Endothelial cell of umbilical vein (primary cell): Measurements from ENCODE around the gene TPSG1. TPM values are rescaled to one million over a fixed set of nuclear protein-coding genes. Genes with fewer than 3 reads are reported as not detected.
"Not testable (repeated sequence)": the region's sequence is repeated elsewhere in the genome, so short reads cannot be mapped to it uniquely, and the experiment has no call there.

Source experiments
- BruUV-seq: library from RNA; stranded (reverse); fragments of 400-500 nt; replicated peaks from 2 replicates; lab custom pipeline; 2021; lab: Mats Ljungman, UMichigan
- CTCF ChIA-PET: fragments of 300-600, 350-600 bp; sonication (Branson Sonifier 250); formaldehyde crosslinking; loops from one replicate; lab custom pipeline; 2021; ENCODE audit warnings: antibody characterized with exemption, inconsistent platforms; lab: Charles Lee
- POLR2A ChIA-PET: fragments of 300-600, 350-600 bp; sonication (Branson Sonifier 250); formaldehyde crosslinking; loops from one replicate; lab custom pipeline; 2021; ENCODE audit warnings: antibody characterized with exemption, inconsistent platforms; lab: Charles Lee
- DNase-seq: peaks from one replicate; pipeline ENCODE4 v3.0.0-alpha.2; 2011; ENCODE audit warnings: low read depth, low spot score
- FAIRE-seq: peaks from 2 replicates; lab custom pipeline; 2011; peaks lifted over from hg19 to GRCh38; lab: Jason Lieb, UNC
- H2AFZ ChIP-seq: 2 replicates; pipeline ENCODE4 v1.6.0; 2012; ENCODE audit warnings: low read depth, low read length, control low read depth, inconsistent platforms
- H3K27ac ChIP-seq: 2 replicates; pipeline ENCODE4 v1.5.1; 2011; ENCODE audit warnings: low read depth, mild to moderate bottlenecking, control low read depth, low read length, moderate library complexity; ENCODE audit not compliant: insufficient read depth
- H3K27me3 ChIP-seq, 2 experiments: 2 replicates each; pipeline versions ENCODE4 v1.6.0 to v1.6.1; 2011; ENCODE audit warnings: low read length in 2 of 2, mixed read lengths in 1 of 2; ENCODE audit not compliant: control insufficient read depth in 2 of 2, insufficient read depth in 2 of 2
- H3K36me3 ChIP-seq, 2 experiments: 2 replicates in 1 of 2; 3 replicates in 1 of 2; pipeline ENCODE4 v1.5.1; 2011; ENCODE audit warnings: low read length in 2 of 2, mild to moderate bottlenecking in 1 of 2, moderate library complexity in 1 of 2; ENCODE audit not compliant: control insufficient read depth in 2 of 2, insufficient read depth in 2 of 2; ENCODE audit errors: extremely low read depth in 1 of 2
- H3K4me1 ChIP-seq: 3 replicates; pipeline ENCODE4 v1.5.1; 2011; ENCODE audit warnings: mild to moderate bottlenecking, low read length; ENCODE audit not compliant: control insufficient read depth, insufficient read depth; ENCODE audit errors: extremely low read depth
- H3K4me2 ChIP-seq: 2 replicates; pipeline ENCODE4 v1.6.1; 2011; ENCODE audit warnings: low read length, control low read depth, mixed read lengths; ENCODE audit not compliant: insufficient read depth
- H3K4me3 ChIP-seq, 3 experiments: fragments of 200-600 bp in 1 of 3; sonication (generic), shearing (Covaris generic) in 1 of 3; replicated peaks in 1 of 3; 2 replicates each; pipeline ENCODE4 v1.5.1; 2011 to 2016; ENCODE audit warnings: control low read depth in 3 of 3, low read length in 3 of 3, mild to moderate bottlenecking in 2 of 3, inconsistent platforms in 1 of 3, low read depth in 1 of 3, moderate library complexity in 1 of 3; ENCODE audit not compliant: insufficient read depth in 1 of 3
- H3K79me2 ChIP-seq: 2 replicates; pipeline ENCODE4 v1.6.0; 2012; ENCODE audit warnings: low read length, inconsistent platforms; ENCODE audit not compliant: control insufficient read depth, insufficient read depth
- H3K9ac ChIP-seq: replicated peaks from 2 replicates; pipeline ENCODE3; 2011; ENCODE audit warnings: low read length, control low read depth; ENCODE audit not compliant: insufficient read depth; ENCODE audit errors: extremely low read depth
- H3K9me1 ChIP-seq: replicated peaks from 3 replicates; pipeline ENCODE4 v1.6.0; 2011; ENCODE audit warnings: mild to moderate bottlenecking, low read length; ENCODE audit not compliant: control insufficient read depth, insufficient read depth; ENCODE audit errors: extremely low read depth
- H3K9me3 ChIP-seq: replicated peaks from 2 replicates; pipeline ENCODE4 v1.5.1; 2012; ENCODE audit warnings: low read length, inconsistent platforms; ENCODE audit not compliant: control insufficient read depth, insufficient read depth
- H4K20me1 ChIP-seq: replicated peaks from 2 replicates; pipeline ENCODE3; 2011; ENCODE audit warnings: mild to moderate bottlenecking, low read length; ENCODE audit not compliant: control insufficient read depth, insufficient read depth; ENCODE audit errors: extremely low read depth
- CTCF ChIP-seq, 2 donors: IDR thresholded peaks; 1 replicate in 1 of 2; 2 replicates in 1 of 2; pipeline ENCODE4 v1.5.1; 2011; ENCODE audit warnings: low read length in 2 of 2, mild to moderate bottlenecking in 2 of 2, moderate library complexity in 2 of 2, control low read depth in 1 of 2, inconsistent platforms in 1 of 2, low read depth in 1 of 2; ENCODE audit not compliant: insufficient read depth in 1 of 2; ENCODE audit errors: extremely low read depth in 1 of 2
- EZH2 ChIP-seq: IDR thresholded peaks from 2 replicates; pipeline ENCODE4 v1.6.1; 2012; ENCODE audit warnings: borderline replicate concordance, low read depth, mild to moderate bottlenecking, moderate library complexity, low read length, inconsistent platforms; ENCODE audit not compliant: severe bottlenecking
- FOS ChIP-seq: IDR thresholded peaks from 2 replicates; pipeline ENCODE4 v1.6.1; 2011; ENCODE audit warnings: mild to moderate bottlenecking, low read length, moderate library complexity, borderline replicate concordance; ENCODE audit not compliant: insufficient read depth
- GATA2 ChIP-seq: IDR thresholded peaks from 2 replicates; pipeline ENCODE4 v1.7.0; 2011; ENCODE audit warnings: low read depth, mild to moderate bottlenecking, moderate library complexity, mixed read lengths, low read length; ENCODE audit not compliant: insufficient read length, insufficient read depth
- JUN ChIP-seq: IDR thresholded peaks from 2 replicates; pipeline ENCODE4 v1.6.1; 2011; ENCODE audit warnings: borderline replicate concordance, low read depth; ENCODE audit not compliant: insufficient read length, insufficient read depth
- MAX ChIP-seq: IDR thresholded peaks from 2 replicates; pipeline ENCODE4 v1.6.1; 2011; ENCODE audit not compliant: insufficient read depth, insufficient read length
- MYC ChIP-seq: IDR thresholded peaks from one replicate; pipeline ENCODE4 v1.6.1; 2011; ENCODE audit warnings: mild to moderate bottlenecking, low read depth, low read length
- POLR2A ChIP-seq: IDR thresholded peaks from 2 replicates; pipeline ENCODE4 v1.6.1; 2012; ENCODE audit warnings: low read depth, mild to moderate bottlenecking, control low read depth, low read length
- POLR2AphosphoS5 ChIP-seq: IDR thresholded peaks from 2 replicates; pipeline ENCODE4 v1.6.1; 2012; ENCODE audit warnings: low read depth, mild to moderate bottlenecking, control low read depth, low read length, moderate library complexity; ENCODE audit not compliant: insufficient read depth
- dilution Hi-C: fragments of 300-500 bp; cut with MboI; formaldehyde crosslinking; loops from one replicate; pipeline ENCODE4 v1.15.0; 2019; ENCODE audit warnings: low sequenced_read_pairs; ENCODE audit not compliant: extremely low pct_ligation_motif_present
- intact Hi-C: fragments of 100-400 bp; cut with micrococcal nuclease; formaldehyde crosslinking; loops from one replicate; pipeline ENCODE4 v1.10.0; 2022
- polyA plus RNA-seq, 4 experiments: library from polyadenylated mRNA; depleted of rRNA in 3 of 4; stranded (reverse) in 3 of 4; unstranded in 1 of 4; fragments of >200 nt; gene quantifications; 2 replicates each; pipeline versions ENCODE4 v1.2.1 to v1.2.3, GENCODE V29; 2011 to 2012; ENCODE audit warnings: missing spikeins in 1 of 4
- total RNA-seq: library from RNA; stranded (reverse); gene quantifications from 2 replicates; pipeline ENCODE4 v1.2.3, GENCODE V29; 2021

The TPSG1 gene
- total and polyA plus RNA-seq, 2 donors (not counting 3 experiments of a cell fraction or from before 2014, with no cell fraction given) = not detected

DNA sequence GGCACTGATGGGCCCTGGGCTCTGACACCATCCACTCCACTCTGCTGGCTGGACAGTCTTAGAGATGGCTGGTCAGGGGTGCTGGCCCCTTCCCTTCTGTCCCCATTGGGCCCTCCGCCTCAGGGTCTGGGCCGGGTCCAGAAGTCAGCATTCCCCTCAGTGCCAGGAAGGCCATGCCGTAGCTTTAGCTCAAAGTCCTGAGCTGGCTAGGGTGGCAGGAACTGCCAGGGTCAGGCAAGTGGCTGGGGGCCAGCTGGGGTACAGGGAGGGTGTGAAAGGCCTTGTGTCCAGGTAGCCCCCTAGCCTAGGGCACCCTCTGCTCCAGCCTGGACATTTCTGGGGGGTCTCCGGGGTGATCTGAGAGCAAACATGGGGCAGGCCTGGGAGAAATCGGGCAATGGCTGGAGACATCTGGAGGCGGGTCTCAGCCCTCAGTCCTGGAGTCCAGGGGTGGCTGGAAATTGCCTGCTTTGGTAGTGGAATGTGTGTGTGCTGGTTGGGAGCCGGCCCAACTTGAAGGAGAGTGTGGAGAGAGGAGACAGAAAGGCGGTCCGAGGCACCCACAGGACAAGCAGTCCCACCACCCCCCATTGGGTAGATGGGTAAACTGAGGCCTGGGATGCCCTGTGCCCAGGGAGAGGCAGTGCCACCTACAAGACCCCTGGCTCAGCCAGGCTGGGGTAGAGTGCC is 32.5 kb downstream of the TPSG1 start:
- CTCF ChIA-PET = no interaction called here
- intact Hi-C loops = no loop called here
- Histone ChIP-seq H3K4me3 (no peak overlapping the region), H3K9me3 (no peaks in the 10 kb centered on the region), H4K20me1 (no peaks in the 10 kb centered on the region), H3K4me2 (no peak overlapping the region), H3K9ac (no peak overlapping the region), H3K27me3 (no peaks in the 10 kb centered on the region), H3K79me2 (no peaks in the 10 kb centered on the region), H2AFZ (no peak overlapping the region), H3K27ac (no peak overlapping the region), H3K4me1 (no peaks in the 10 kb centered on the region), H3K9me1 (no peaks in the 10 kb centered on the region), H3K36me3 (no peaks in the 10 kb centered on the region)
- POLR2A ChIA-PET = no interaction called here
- DNase-seq (no peak), FAIRE-seq (no peak)
- TF ChIP-seq POLR2A (no peak), JUN (no peak), GATA2 (no peak), POLR2AphosphoS5 (no peak), FOS (no peak), MYC (no peak), EZH2 (no peak), CTCF (IDR thresholded peaks at IDR 0.05; ENCODE audit: extremely low read depth in 1 of 2, insufficient read depth in 1 of 2, low read depth in 1 of 2, low read length in 2 of 2) (no peak), MAX (no peak)
- dilution Hi-C loops = no loop called here
- BruUV-seq = no TSS peak

DNA sequence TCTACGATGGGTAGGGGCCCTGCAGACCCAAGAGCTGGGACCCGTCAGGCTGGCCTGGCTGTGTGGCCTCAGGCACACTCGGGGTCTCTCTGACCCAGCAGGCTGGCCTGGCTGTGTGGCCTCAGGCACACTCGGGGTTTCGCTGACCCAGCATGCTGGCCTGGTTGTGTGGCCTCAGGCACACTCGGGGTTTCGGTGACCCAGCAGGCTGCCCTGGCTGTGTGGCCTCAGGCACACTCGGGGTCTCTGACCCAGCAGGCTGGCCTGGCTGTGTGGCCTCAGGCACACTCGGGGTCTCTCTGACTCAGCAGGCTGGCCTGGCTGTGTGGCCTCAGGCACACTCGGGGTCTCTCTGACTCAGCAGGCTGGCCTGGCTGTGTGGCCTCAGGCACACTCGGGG is 34.3 kb downstream of the TPSG1 start:
- H3K79me2 ChIP-seq, BruUV-seq, H3K4me1 ChIP-seq, H3K9ac ChIP-seq, intact Hi-C loops, H3K36me3 ChIP-seq, H4K20me1 ChIP-seq, dilution Hi-C loops, H3K27ac ChIP-seq, H3K4me3 ChIP-seq, H3K9me3 ChIP-seq, CTCF ChIA-PET, H3K27me3 ChIP-seq, FAIRE-seq, H3K4me2 ChIP-seq, POLR2A ChIA-PET, H2AFZ ChIP-seq, H3K9me1 ChIP-seq, DNase-seq: not testable (repeated sequence)
